Calu3 (cell line): ENCODE results near the gene WDR81. TPM values are rescaled to one million over a fixed set of nuclear protein-coding genes. Genes with fewer than 3 reads are reported as not detected.

Source experiments
- BruUV-seq: library from RNA; stranded (reverse); fragments of 400-500 nt; replicated peaks from 2 replicates; lab custom pipeline; 2021; lab: Mats Ljungman, UMichigan
- CTCF ChIA-PET: fragments of 300-600 bp; sonication (Branson Sonifier 250); formaldehyde crosslinking; loops from one replicate; lab custom pipeline; 2022; ENCODE audit warnings: antibody characterized with exemption; lab: Charles Lee
- DNase-seq: peaks from one replicate; pipeline ENCODE4 v3.0.0; 2022
- H3K27ac Mint-ChIP-seq: one replicate; pipeline ENCODE4 v1.8.0; 2022; ENCODE audit warnings: mixed read lengths; ENCODE audit not compliant: unreplicated experiment
- H3K27me3 Mint-ChIP-seq: one replicate; pipeline ENCODE4 v1.8.0; 2022; ENCODE audit warnings: mixed read lengths; ENCODE audit not compliant: unreplicated experiment
- H3K36me3 Mint-ChIP-seq: one replicate; pipeline ENCODE4 v1.8.0; 2022; ENCODE audit warnings: mild to moderate bottlenecking, moderate library complexity, mixed read lengths; ENCODE audit not compliant: insufficient read depth, unreplicated experiment
- H3K4me1 Mint-ChIP-seq: one replicate; pipeline ENCODE4 v1.8.0; 2022; ENCODE audit warnings: mild to moderate bottlenecking, low read depth, mixed read lengths; ENCODE audit not compliant: unreplicated experiment
- H3K4me3 Mint-ChIP-seq: one replicate; pipeline ENCODE4 v1.8.0; 2022; ENCODE audit warnings: mild to moderate bottlenecking, low read depth, moderate library complexity, mixed read lengths; ENCODE audit not compliant: unreplicated experiment
- H3K9me3 Mint-ChIP-seq: one replicate; pipeline ENCODE4 v1.8.0; 2022; ENCODE audit warnings: low read depth, mixed read lengths; ENCODE audit not compliant: unreplicated experiment
- CTCF ChIP-seq: fragments of 200-600 bp; IDR thresholded peaks from one replicate; pipeline ENCODE4 v1.8.0; 2022; ENCODE audit warnings: antibody characterized with exemption; ENCODE audit not compliant: unreplicated experiment
- intact Hi-C: fragments of 100-400 bp; cut with micrococcal nuclease; formaldehyde crosslinking; loops from one replicate; pipeline ENCODE4 v1.10.0; 2022; ENCODE audit not compliant: unreplicated experiment
- total RNA-seq: library from RNA; stranded (reverse); gene quantifications from 2 replicates; pipeline ENCODE4 v1.2.3, GENCODE V29; 2022

The WDR81 gene
- total RNA-seq, 1 experiment from 2014 or later = 11.2 TPM

- CTCF ChIA-PET = no interaction called here
- H3K4me1 Mint-ChIP-seq = no peaks in the 10 kb centered on the region
- no peaks in the 10 kb centered on the region for H3K9me3 Mint-ChIP-seq
- no peak for TF ChIP-seq CTCF
- peaks cover 12% of the 10 kb centered on the region for H3K27me3 Mint-ChIP-seq
- no peaks in the 10 kb centered on the region for H3K36me3 Mint-ChIP-seq
- no peak overlapping the region for H3K27ac Mint-ChIP-seq
- no TSS peak for BruUV-seq
- no peak overlapping the region for H3K4me3 Mint-ChIP-seq
- no peak for DNase-seq
- intact Hi-C loops = no loop called here
Observed at GRCh38 chr17:1755252-1755826, 30.8 kb downstream of the WDR81 start.

GRCh38 chr17:1755827-1756262, 31.3 kb downstream of the WDR81 start:
- H3K27ac Mint-ChIP-seq = no peak overlapping the region
- CTCF ChIA-PET = no interaction called here

GRCh38 chr17:1758807-1759206, 34.3 kb downstream of the WDR81 start:
- H3K4me3 Mint-ChIP-seq = no peak overlapping the region
- no peak overlapping the region for H3K27ac Mint-ChIP-seq
- intact Hi-C loops = no loop called here
- peaks cover 12% of the 10 kb centered on the region for H3K27me3 Mint-ChIP-seq
- no peaks in the 10 kb centered on the region for H3K4me1 Mint-ChIP-seq
- no peak for TF ChIP-seq CTCF
- CTCF ChIA-PET = no interaction called here
- H3K36me3 Mint-ChIP-seq = no peaks in the 10 kb centered on the region
- H3K9me3 Mint-ChIP-seq = no peaks in the 10 kb centered on the region
- no peak for DNase-seq
- no TSS peak for BruUV-seq

More at GRCh38 chr17:1755827-1756262, 31.3 kb downstream of the WDR81 start:
- H3K4me1 Mint-ChIP-seq = no peaks in the 10 kb centered on the region
- no peak for DNase-seq
- H3K9me3 Mint-ChIP-seq = no peaks in the 10 kb centered on the region
- no peak for TF ChIP-seq CTCF
- H3K4me3 Mint-ChIP-seq = no peak overlapping the region
- no peaks in the 10 kb centered on the region for H3K36me3 Mint-ChIP-seq
- BruUV-seq = no TSS peak
- intact Hi-C loops = no loop called here
- peaks cover 12% of the 10 kb centered on the region for H3K27me3 Mint-ChIP-seq

GRCh38 chr17:1759529-1759928, 35.0 kb downstream of the WDR81 start:
- Mint-ChIP-seq H3K4me3 (no peak overlapping the region), H3K36me3 (no peaks in the 10 kb centered on the region), H3K9me3 (no peaks in the 10 kb centered on the region), H3K27me3 (peaks cover 12% of the 10 kb centered on the region), H3K4me1 (no peaks in the 10 kb centered on the region), H3K27ac (no peak overlapping the region)
- no peak for TF ChIP-seq CTCF
- CTCF ChIA-PET = no interaction called here
- intact Hi-C loops = no loop called here
- DNase-seq = no peak
- no TSS peak for BruUV-seq
